DOHH2 (cell line): Measurements from ENCODE around the gene KDM4C.

ENCODE experiments used
- H3F3A ChIP-seq: fragments of 200-600 bp; sonication (generic), shearing (Covaris generic); 2 replicates; pipeline ENCODE4 v1.6.0; 2016; ENCODE audit warnings: antibody characterized with exemption, mild to moderate bottlenecking; ENCODE audit not compliant: control insufficient read depth, insufficient read depth
- H3K27ac ChIP-seq: fragments of 200-600 bp; sonication (generic); 2 replicates; pipeline ENCODE4 v1.5.1; 2014; ENCODE audit warnings: low read depth, mild to moderate bottlenecking, low read length, moderate library complexity
- H3K27me3 ChIP-seq: fragments of 200-600 bp; sonication (generic); 2 replicates; pipeline ENCODE4 v1.6.1; 2014; ENCODE audit warnings: mild to moderate bottlenecking, low read length, mixed read lengths; ENCODE audit not compliant: control insufficient read depth
- H3K36me3 ChIP-seq: fragments of 200-600 bp; sonication (generic); 2 replicates; pipeline ENCODE4 v1.6.1; 2014; ENCODE audit warnings: mild to moderate bottlenecking, low read length, moderate library complexity, mixed read lengths; ENCODE audit not compliant: control insufficient read depth
- H3K4me1 ChIP-seq: fragments of 200-600 bp; sonication (generic); 2 replicates; pipeline ENCODE4 v1.6.1; 2014; ENCODE audit warnings: mild to moderate bottlenecking, low read length, mixed read lengths; ENCODE audit not compliant: control insufficient read depth
- H3K4me2 ChIP-seq: fragments of 200-600 bp; sonication (generic); 2 replicates; pipeline ENCODE4 v1.6.0; 2014; ENCODE audit warnings: mild to moderate bottlenecking, low read length, moderate library complexity
- H3K4me3 ChIP-seq: fragments of 200-600 bp; sonication (generic); 2 replicates; pipeline ENCODE4 v1.5.1; 2014; ENCODE audit warnings: mild to moderate bottlenecking, low read length, mixed read lengths
- H3K79me2 ChIP-seq: fragments of 200-600 bp; sonication (generic); 2 replicates; pipeline ENCODE4 v1.6.1; 2014; ENCODE audit warnings: mild to moderate bottlenecking, low read length, mixed read lengths; ENCODE audit not compliant: control insufficient read depth
- H3K9me2 ChIP-seq: fragments of 200-600 bp; sonication (generic); replicated peaks from 2 replicates; pipeline ENCODE4 v1.6.1; 2014; ENCODE audit warnings: mild to moderate bottlenecking, low read length, mixed read lengths; ENCODE audit not compliant: control insufficient read depth
- H3K9me3 ChIP-seq: fragments of 200-600 bp; sonication (generic); 2 replicates; pipeline ENCODE4 v1.6.1; 2014; ENCODE audit warnings: antibody characterized with exemption, low read length, mixed read lengths; ENCODE audit not compliant: control insufficient read depth, insufficient read depth
- H4K20me1 ChIP-seq: fragments of 200-600 bp; sonication (generic); 2 replicates; pipeline ENCODE4 v1.6.0; 2014; ENCODE audit warnings: low read depth, mild to moderate bottlenecking, antibody characterized with exemption, low read length, moderate library complexity; ENCODE audit not compliant: control insufficient read depth, insufficient read depth
- EZH2phosphoT487 ChIP-seq: fragments of 200-600 bp; sonication (generic); IDR thresholded peaks from 2 replicates; pipeline ENCODE4 v1.6.1; 2017; ENCODE audit warnings: borderline replicate concordance, mild to moderate bottlenecking, antibody characterized with exemption, low read length, moderate library complexity, mixed read lengths
- TF ChIP-seq, protein P1 (sequence below): fragments of 200-600 bp; sonication (generic); IDR thresholded peaks from one replicate; pipeline ENCODE4 v1.5.1; 2014; ENCODE audit warnings: antibody characterized with exemption, mild to moderate bottlenecking, low read depth, low read length; ENCODE audit not compliant: poor library complexity, severe bottlenecking

The KDM4C gene

DNA sequence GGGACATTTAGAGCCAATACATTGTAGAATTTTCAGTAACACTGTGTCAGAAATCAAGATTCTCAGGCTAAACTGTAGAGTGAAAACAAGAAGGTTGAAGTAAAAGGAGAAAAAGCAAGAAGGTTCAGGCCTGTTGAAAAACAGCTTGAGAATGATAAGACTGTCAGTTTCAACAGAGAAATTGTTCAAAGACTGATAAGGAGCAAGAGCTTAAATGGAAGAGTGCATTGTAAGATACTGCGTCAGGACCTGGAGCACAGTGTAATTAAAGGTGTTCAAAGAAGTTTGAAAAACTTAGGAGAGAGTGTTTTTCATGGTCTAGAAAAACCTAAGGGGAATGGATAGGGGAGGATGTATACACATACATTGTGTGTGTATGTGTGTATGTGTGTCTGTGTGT lies 408.3 kb downstream of the KDM4C start:
- TF ChIP-seq, protein P1, sequence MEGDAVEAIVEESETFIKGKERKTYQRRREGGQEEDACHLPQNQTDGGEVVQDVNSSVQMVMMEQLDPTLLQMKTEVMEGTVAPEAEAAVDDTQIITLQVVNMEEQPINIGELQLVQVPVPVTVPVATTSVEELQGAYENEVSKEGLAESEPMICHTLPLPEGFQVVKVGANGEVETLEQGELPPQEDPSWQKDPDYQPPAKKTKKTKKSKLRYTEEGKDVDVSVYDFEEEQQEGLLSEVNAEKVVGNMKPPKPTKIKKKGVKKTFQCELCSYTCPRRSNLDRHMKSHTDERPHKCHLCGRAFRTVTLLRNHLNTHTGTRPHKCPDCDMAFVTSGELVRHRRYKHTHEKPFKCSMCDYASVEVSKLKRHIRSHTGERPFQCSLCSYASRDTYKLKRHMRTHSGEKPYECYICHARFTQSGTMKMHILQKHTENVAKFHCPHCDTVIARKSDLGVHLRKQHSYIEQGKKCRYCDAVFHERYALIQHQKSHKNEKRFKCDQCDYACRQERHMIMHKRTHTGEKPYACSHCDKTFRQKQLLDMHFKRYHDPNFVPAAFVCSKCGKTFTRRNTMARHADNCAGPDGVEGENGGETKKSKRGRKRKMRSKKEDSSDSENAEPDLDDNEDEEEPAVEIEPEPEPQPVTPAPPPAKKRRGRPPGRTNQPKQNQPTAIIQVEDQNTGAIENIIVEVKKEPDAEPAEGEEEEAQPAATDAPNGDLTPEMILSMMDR: no peak
- TF ChIP-seq EZH2phosphoT487: no peak
- H3K27ac ChIP-seq: no peak overlapping the region
- H3K4me1 ChIP-seq: no peaks in the 10 kb centered on the region
- H3K9me3 ChIP-seq: no peaks in the 10 kb centered on the region
- no peak overlapping the region for H3K4me3 ChIP-seq
- H3K27me3 ChIP-seq: no peaks in the 10 kb centered on the region
- no peaks in the 10 kb centered on the region for H3F3A ChIP-seq
- H3K36me3 ChIP-seq: peaks cover 8% of the 10 kb centered on the region
- no peaks in the 10 kb centered on the region for H4K20me1 ChIP-seq
- H3K4me2 ChIP-seq: no peak overlapping the region
- no peaks in the 10 kb centered on the region for H3K79me2 ChIP-seq
- no peaks in the 10 kb centered on the region for H3K9me2 ChIP-seq

DNA sequence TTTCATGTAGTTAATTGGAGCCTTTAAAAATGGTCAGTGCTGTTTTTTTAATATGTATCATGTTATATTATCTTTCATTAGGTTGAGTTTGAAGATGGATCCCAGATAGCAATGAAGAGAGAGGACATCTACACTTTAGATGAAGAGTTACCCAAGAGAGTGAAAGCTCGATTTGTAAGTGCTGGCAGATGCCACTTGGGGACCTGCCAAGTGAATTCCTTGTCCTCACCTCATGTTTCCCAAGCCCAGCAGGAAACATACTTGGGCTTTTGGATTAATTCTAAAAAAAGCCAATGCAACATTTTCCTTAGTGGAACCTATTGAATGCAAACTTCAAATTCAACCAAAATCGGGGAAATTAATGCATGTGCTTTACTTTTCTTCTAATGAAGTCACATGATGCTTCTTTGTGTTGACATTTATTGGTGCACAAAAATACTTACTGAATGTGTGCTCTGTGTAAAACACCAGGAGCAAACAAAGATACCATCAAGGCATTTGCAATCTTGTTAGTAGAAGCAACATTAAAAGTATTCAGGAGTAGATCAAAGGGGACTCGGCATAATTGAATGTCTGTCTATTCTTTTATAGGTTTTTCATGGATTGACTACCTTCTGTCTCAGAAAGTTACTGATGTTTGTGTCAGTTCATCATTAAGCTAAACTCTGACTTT lies 412.1 kb downstream of the KDM4C start:
- TF ChIP-seq, protein P1: no peak
- no peak for TF ChIP-seq EZH2phosphoT487
- no peak overlapping the region for H3K27ac ChIP-seq
- no peaks in the 10 kb centered on the region for H3K79me2 ChIP-seq
- H3F3A ChIP-seq: no peaks in the 10 kb centered on the region
- H3K36me3 ChIP-seq: peaks cover 8% of the 10 kb centered on the region
- no peak overlapping the region for H3K4me2 ChIP-seq
- H3K9me2 ChIP-seq: no peaks in the 10 kb centered on the region
- no peaks in the 10 kb centered on the region for H4K20me1 ChIP-seq
- no peaks in the 10 kb centered on the region for H3K27me3 ChIP-seq
- no peaks in the 10 kb centered on the region for H3K4me1 ChIP-seq
- H3K4me3 ChIP-seq: no peak overlapping the region
- H3K9me3 ChIP-seq: no peaks in the 10 kb centered on the region

DNA sequence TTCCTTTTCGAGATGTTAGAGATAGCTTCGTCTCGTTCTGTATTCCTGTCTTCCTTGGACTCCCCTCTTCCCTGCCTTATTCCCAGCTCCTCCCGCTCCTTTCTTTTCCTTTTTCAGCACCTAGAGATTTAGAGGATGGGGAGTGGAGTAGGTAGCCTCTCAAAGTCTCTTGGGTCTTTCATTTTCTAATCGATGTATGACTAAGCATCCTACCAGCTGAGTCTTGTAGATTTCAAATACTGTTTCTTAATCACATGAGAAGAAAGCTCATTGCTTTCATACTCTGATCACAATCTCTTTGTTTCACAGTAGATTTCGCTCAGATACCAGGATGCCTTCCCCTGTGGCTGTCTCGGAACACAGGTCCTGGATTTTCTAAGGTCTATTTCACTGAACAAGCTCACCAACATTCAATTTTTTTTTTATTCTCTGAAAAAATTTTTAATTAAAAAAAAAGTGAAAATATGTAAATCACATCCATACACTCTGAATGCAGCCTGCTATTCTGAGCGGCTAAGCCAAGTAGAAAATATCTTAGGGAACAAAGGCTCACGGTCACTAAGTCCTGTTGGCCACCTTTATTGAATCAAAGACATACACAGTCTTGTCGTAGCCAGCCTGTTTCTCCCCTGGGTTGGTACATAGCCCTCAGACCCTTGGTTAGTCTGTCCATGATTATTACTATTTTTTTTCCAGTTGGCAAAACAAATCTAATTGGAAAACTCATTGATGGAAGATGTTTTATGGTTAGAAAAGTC lies 413.8 kb downstream of the KDM4C start:
- Histone ChIP-seq H3K9me3 (no peaks in the 10 kb centered on the region), H3K4me2 (no peak overlapping the region), H3K4me3 (no peak overlapping the region), H3K27me3 (no peaks in the 10 kb centered on the region), H3K36me3 (peaks cover 6% of the 10 kb centered on the region), H4K20me1 (no peaks in the 10 kb centered on the region), H3K4me1 (no peaks in the 10 kb centered on the region), H3K9me2 (no peaks in the 10 kb centered on the region), H3K27ac (no peak overlapping the region), H3F3A (no peaks in the 10 kb centered on the region), H3K79me2 (no peaks in the 10 kb centered on the region)
- TF ChIP-seq, protein P1: no peak
- no peak for TF ChIP-seq EZH2phosphoT487
